ENCODE data around the gene ADAMTS6.

- TF ChIP-seq POLR2A (IDR thresholded peaks at IDR 0.05) = no peak
- TF ChIP-seq, protein P1, sequence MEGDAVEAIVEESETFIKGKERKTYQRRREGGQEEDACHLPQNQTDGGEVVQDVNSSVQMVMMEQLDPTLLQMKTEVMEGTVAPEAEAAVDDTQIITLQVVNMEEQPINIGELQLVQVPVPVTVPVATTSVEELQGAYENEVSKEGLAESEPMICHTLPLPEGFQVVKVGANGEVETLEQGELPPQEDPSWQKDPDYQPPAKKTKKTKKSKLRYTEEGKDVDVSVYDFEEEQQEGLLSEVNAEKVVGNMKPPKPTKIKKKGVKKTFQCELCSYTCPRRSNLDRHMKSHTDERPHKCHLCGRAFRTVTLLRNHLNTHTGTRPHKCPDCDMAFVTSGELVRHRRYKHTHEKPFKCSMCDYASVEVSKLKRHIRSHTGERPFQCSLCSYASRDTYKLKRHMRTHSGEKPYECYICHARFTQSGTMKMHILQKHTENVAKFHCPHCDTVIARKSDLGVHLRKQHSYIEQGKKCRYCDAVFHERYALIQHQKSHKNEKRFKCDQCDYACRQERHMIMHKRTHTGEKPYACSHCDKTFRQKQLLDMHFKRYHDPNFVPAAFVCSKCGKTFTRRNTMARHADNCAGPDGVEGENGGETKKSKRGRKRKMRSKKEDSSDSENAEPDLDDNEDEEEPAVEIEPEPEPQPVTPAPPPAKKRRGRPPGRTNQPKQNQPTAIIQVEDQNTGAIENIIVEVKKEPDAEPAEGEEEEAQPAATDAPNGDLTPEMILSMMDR (IDR thresholded peaks at IDR 0.05) = no peak
Measured at GRCh38 chr5:65163698-65164097, 318.0 kb downstream of the ADAMTS6 start.

All from esophagus squamous epithelium (tissue), 4 donors.